Measurements from ENCODE around the gene ZNF827. TPM values are rescaled to one million over a fixed set of nuclear protein-coding genes. Genes with fewer than 3 reads are reported as not detected.
A peak's percentile ranks its signal among the peaks of the same experiment; 100 is the strongest.

ZNF827 gene
- total and polyA plus RNA-seq, 2 of the 8 experiments (the other 6 are each of a cell fraction or from before 2014, with no cell fraction given), result 25.3 to 26.2 TPM

- H3K9me3 ChIP-seq (ENCODE audit: insufficient read depth in 2 of 2, low read depth in 1 of 2, low read length in 1 of 2), result no peaks in the 10 kb centered on the region
- no peak for DNase-seq (ENCODE audit: low read depth in 1 of 2, low spot score in 2 of 2)
- H4K5ac ChIP-seq (ENCODE audit: insufficient read length, low read depth, low read length), result no peak overlapping the region
- no peak overlapping the region for H4K91ac ChIP-seq (replicated peaks; ENCODE audit: insufficient read length, low read length)
- no peaks in the 10 kb centered on the region; a peak in 2 of 7 replicates for H3K27me3 ChIP-seq (replicated peaks in 1 of 4; ENCODE audit: control insufficient read depth in 3 of 4, extremely low read depth in 1 of 4, insufficient read depth in 3 of 4, low read length in 3 of 4)
- no peak overlapping the region for H2BK12ac ChIP-seq (ENCODE audit: low read depth, low read length)
- no peak overlapping the region for H3K23ac ChIP-seq (ENCODE audit: insufficient read length)
- H2BK5ac ChIP-seq (ENCODE audit: low read depth, low read length), result no peak overlapping the region
- peaks cover 3 to 13% (median 9%) of the 10 kb centered on the region in 4 experiments for H3K4me1 ChIP-seq (replicated peaks in 1 of 4; ENCODE audit: control insufficient read depth in 3 of 4, insufficient read depth in 4 of 4, low read length in 3 of 4)
- H3K23me2 ChIP-seq (ENCODE audit: low read depth, low read length), result no peaks in the 10 kb centered on the region; the same call in 1 of the 2 replicates
- CTCF ChIA-PET (ENCODE audit: partially characterized antibody), result interaction anchor here (0.9 kb wide), 1 partner anchor 76 kb away, joined by 3 read pairs; no protein-coding TSS in a partner anchor
- no peak overlapping the region for H4K8ac ChIP-seq (ENCODE audit: extremely low read depth, insufficient read depth, low read length)
- no peak for TF ChIP-seq CBX8 (IDR thresholded peaks at IDR 0.05; ENCODE audit: borderline replicate concordance, low read depth, low read length)
- no peak for TF ChIP-seq GTF2F1 (IDR thresholded peaks at IDR 0.05; ENCODE audit: borderline replicate concordance, low read depth, low read length)
- TF ChIP-seq POLR2A (IDR thresholded peaks at IDR 0.05; ENCODE audit: control extremely low read depth in 1 of 2, low read depth in 2 of 2, low read length in 2 of 2), result no peak
- TF ChIP-seq CREB1 (IDR thresholded peaks at IDR 0.05), result no peak
- TF ChIP-seq ATF2 (IDR thresholded peaks at IDR 0.05; ENCODE audit: low read length), result no peak
- no peak for TF ChIP-seq SIX5 (IDR thresholded peaks at IDR 0.05; ENCODE audit: low read depth, low read length)
- no peak for TF ChIP-seq SP2 (IDR thresholded peaks at IDR 0.05; ENCODE audit: low read length)
- TF ChIP-seq RFX5 (IDR thresholded peaks at IDR 0.05; ENCODE audit: borderline replicate concordance, low read depth, low read length), result no peak
- no peak for TF ChIP-seq PHF8 (conservative IDR thresholded peaks at IDR 0.05; ENCODE audit: low read depth, low read length)
- no peak for TF ChIP-seq POLR2AphosphoS5 (IDR thresholded peaks at IDR 0.05; ENCODE audit: low read depth, low read length)
- TF ChIP-seq EZH2 (IDR thresholded peaks at IDR 0.05; ENCODE audit: low read depth, low read length, severe bottlenecking), result no peak
- TF ChIP-seq SIRT6 (IDR thresholded peaks at IDR 0.05; ENCODE audit: low read length), result no peak
- no peak for TF ChIP-seq KDM1A (IDR thresholded peaks at IDR 0.05; ENCODE audit: borderline replicate concordance, low read length)
- no peak overlapping the region for H3K4me3 ChIP-seq (ENCODE audit: extremely low read depth in 1 of 4, insufficient read depth in 2 of 4, low read depth in 3 of 4, low read length in 4 of 4)
- no peak overlapping the region for H2BK15ac ChIP-seq (ENCODE audit: low read length)
- H3K18ac ChIP-seq (ENCODE audit: extremely low read depth, low read length), result no peak overlapping the region
- POLR2A ChIA-PET (ENCODE audit: partially characterized antibody), result no interaction called here
- H2BK20ac ChIP-seq (ENCODE audit: low read length), result no peak overlapping the region
- no peaks in the 10 kb centered on the region for H3K36me3 ChIP-seq (ENCODE audit: control insufficient read depth in 2 of 4, insufficient read depth in 4 of 4, low read length in 3 of 4)
- H3K27ac ChIP-seq (ENCODE audit: low read depth, low read length), result no peak overlapping the region
- no peak overlapping the region for H3K9ac ChIP-seq (replicated peaks in 1 of 4; ENCODE audit: extremely low read depth in 1 of 4, low read depth in 3 of 4, low read length in 3 of 4)
- H2AFZ ChIP-seq (ENCODE audit: low read length), result 0 out of 2 replicates have a peak overlapping the region, but pooled peaks have one; percentile 37
- no peak overlapping the region for H3K4me2 ChIP-seq (ENCODE audit: insufficient read depth in 1 of 2, low read depth in 2 of 2, low read length in 2 of 2)
- H3K79me1 ChIP-seq (ENCODE audit: low read depth, low read length), result no peaks in the 10 kb centered on the region
- no peak overlapping the region for H3K4ac ChIP-seq (replicated peaks; ENCODE audit: insufficient read length, low read depth, low read length)
- H2AK5ac ChIP-seq (ENCODE audit: low read depth, low read length), result no peak overlapping the region
- no peak for FAIRE-seq
- H4K20me1 ChIP-seq (replicated peaks in 1 of 2; ENCODE audit: control insufficient read depth in 1 of 2, insufficient read depth in 2 of 2, low read length in 2 of 2), result no peaks in the 10 kb centered on the region
- no peak overlapping the region for H2BK120ac ChIP-seq (replicated peaks; ENCODE audit: low read depth, low read length)
- H3K56ac ChIP-seq (replicated peaks; ENCODE audit: insufficient read length, low read depth, low read length), result no peak overlapping the region
- H3K79me2 ChIP-seq (ENCODE audit: control insufficient read depth in 1 of 2, insufficient read depth in 2 of 2, low read length in 2 of 2), result no peaks in the 10 kb centered on the region
- 84% methylated on average over 1 of the region's 1 CpG; no CpG with 5 or more reads in 1 of the 2 experiments for WGBS, 2 experiments (ENCODE audit: extremely low coverage in 1 of 2, insufficient coverage in 1 of 2, insufficient read length in 1 of 2, insufficient replicate concordance in 2 of 2, low coverage in 1 of 2, low lambda C conversion rate in 2 of 2, missing lambda C conversion rate in 1 of 2)
- H3K14ac ChIP-seq (ENCODE audit: insufficient read length), result no peak overlapping the region
These were observed 207.6 kb downstream of the ZNF827 start for GRCh38 chr4:145731028-145731427.

All from H1 (cell line).